K562 (cell line): ENCODE results near the gene REPS1.

Experiments used
- HNRNPL ChIP-seq: fragments of 200-400 bp; formaldehyde crosslinking; IDR thresholded peaks from 2 replicates; pipeline ENCODE4 v1.6.1; 2017; ENCODE audit warnings: low read depth, mild to moderate bottlenecking, low read length
- ZNF668 ChIP-seq: fragments of 250-450 bp; sonication (Bioruptor Pico); IDR thresholded peaks from 2 replicates; pipeline ENCODE4 v1.8.0; 2022; ENCODE audit warnings: mild to moderate bottlenecking, inconsistent platforms

DNA sequence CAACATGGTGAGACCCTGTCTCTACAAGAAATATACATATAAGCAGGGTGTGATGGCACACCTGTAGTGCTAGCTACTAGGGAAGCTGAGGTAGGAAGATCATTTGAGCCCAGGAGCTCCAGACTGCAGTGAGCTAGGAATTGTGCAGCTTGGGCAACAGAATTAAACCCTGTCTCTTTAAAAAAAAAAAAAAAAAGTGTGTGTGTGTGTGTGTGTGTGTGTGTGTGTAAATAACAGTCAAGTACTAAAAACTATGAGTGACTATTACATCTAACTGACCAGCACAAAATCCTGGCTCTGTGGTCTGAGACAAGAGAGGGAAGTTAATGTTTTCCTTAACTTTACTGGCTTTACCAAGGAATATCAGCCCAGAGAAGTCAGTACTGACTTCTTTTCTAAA, 32.8 kb downstream of the REPS1 start:
- TF ChIP-seq ZNF668 (CRISPR knock-in tag) (no peak), HNRNPL (no peak)
